Activated CD4-positive, CD25-positive, alpha-beta regulatory T cell (primary cell): Measurements from ENCODE around the gene RMP24.
"Not testable (repeated sequence)": the region's sequence is repeated elsewhere in the genome, so short reads cannot be mapped to it uniquely, and the experiment has no call there.

ENCODE experiments used
- DNase-seq, 4 experiments: peaks; one replicate each; lab custom pipeline; 2025; lab: John Stamatoyannopoulos, UW

RMP24 gene

DNA sequence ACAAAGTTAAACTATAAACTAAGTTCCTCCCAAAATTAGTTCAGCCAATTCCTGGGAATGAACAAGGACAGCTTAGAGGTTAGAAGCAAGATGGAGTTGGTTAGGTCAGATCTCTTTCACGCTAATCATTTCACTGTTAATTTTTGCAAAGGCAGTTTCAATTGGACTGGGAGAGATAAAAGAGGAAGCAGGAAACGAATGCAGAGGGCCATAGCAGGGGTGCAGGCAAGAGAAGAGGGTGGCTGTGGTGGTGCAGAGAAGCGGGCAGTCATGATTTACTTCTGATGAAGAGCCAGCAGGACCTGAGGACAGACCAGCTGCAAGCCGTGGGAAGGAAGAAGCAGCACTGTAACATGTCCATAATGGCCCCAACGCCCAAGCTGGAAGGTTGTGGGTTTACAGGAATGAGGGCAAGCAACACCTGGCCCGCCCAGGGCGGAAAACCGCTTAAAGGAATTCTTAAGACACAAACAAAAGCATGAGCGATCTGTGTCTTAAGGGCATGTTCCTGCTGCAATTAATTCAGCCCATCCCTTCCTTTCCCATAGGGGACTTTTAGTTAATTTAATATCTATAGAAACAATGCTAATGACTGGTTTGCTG is 4.1 kb upstream of the RMP24 start:
- no peak for DNase-seq

DNA sequence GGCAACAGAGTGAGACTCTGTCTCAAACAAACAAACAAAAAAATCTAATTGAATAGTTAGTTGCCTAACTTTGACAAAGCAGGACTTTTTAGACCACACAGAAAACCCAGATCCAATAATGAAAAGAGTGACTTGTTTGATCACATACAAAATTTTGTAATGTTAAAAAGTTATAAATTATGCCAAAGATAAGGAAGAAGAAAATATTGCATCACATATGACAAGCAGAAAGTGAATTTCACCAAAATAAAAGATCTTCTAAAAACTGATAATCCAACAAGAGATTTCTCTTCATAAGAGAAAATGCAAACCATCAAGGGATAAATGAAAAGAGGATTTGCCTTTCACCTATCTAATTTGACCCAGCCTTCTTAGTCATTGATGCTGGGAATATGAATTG is 2.8 kb upstream of the RMP24 start:
- DNase-seq = no peak

DNA sequence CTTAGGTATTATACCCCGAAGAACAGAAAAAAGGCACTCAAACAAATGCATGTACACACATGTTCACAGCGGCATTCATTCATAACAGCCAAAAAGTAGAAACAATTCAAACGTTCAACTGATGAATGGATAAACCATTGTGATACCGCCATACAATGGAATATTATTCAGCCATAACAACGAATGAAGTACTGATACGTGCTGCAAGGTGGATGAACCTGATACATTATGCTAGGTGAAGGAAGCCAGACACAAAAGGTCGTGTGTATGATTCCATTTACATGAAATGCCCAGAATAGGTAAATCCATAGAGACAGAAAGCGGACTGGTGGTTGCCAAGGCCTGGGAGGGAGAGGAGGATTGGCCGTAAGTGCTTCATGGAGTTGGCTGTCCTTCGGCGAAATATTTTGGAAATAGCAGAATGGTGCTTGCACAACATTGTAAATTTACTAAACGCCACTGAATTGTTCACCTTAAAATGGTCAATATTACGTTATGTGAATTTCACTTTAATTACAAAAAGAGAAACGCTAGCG is 750 bp upstream of the RMP24 start:
- DNase-seq = no peak

GRCh38 chr18:35973650-35974049 is 1.2 kb downstream of the RMP24 start:
- no peak for DNase-seq

- no peak for DNase-seq
Measured at GRCh38 chr18:35974181-35974580, 1.7 kb downstream of the RMP24 start.

- no peak for DNase-seq
Measured at GRCh38 chr18:35979112-35979511, 6.6 kb downstream of the RMP24 start.

DNA sequence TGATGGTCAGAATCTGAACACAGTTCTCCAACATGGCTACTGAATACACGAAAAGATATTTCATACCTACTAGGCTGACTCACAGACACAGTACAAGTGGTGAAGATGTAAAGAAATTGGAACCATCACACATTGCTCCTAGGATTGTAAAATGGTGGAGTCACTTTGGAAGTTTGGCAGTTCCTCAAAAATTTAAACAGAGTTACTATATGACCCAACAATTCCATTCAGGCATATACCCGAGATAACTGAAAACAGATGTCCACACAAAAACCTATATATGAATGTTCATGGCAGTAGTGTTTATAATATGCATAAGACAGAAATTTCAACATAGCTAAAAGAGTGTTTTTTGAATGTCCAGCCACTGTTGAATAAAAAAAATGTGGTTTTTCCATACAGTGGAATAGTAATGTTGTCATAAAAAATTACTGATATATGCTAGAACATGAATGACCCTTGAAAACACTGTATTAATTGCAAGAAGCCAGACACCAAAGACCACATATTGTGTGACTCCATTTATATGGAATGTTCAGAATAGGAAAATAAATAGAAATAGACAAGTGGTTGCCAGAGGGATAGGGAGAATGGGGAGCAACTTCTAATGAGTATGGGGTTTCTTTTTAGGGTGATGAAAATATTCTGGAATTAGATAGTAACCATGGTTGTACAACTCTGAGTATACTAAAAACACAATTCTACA is 10.1 kb downstream of the RMP24 start:
- no peak for DNase-seq

GRCh38 chr18:35983147-35983546 is 10.7 kb downstream of the RMP24 start:
- DNase-seq = no peak

GRCh38 chr18:35983818-35984217 is 11.3 kb downstream of the RMP24 start:
- DNase-seq = no peak

DNA sequence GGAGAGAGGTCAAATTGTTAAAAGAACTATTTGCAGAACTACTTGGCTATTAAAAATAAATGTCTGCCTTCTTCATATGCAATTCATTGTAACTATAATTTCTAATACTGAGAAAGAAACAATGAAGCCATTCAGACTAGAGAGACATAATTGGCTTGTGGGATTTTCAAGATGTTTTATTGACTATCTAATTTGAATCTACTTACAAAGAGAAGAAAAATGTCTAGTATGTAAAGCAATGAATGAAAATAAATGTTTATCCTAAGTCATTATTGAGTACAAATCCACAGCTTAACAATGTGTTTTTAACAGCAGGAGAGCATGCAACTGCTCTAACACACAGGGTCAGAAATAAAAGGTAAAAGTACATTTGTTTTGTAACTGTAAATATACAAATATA is 19.2 kb downstream of the RMP24 start:
- no peak for DNase-seq

DNA sequence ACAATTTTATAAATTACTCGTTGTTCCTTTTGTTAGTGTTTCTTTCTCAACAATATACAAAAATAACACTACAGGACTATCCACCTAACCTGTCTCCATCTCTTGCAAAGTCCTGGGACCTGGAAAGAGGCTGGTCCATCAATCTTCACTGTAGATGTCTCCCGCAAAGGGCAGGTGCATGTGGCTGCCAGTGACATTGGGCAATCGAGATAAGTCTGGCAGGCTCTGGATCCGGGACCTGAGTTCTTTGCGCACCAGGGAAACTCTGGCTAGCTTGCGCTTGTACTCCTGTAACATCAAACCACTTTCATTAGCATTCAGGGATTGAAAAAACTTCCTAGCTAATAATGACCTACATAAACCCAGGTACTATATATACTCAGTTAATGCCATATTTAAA is 20.5 kb downstream of the RMP24 start:
- no peak for DNase-seq

DNA sequence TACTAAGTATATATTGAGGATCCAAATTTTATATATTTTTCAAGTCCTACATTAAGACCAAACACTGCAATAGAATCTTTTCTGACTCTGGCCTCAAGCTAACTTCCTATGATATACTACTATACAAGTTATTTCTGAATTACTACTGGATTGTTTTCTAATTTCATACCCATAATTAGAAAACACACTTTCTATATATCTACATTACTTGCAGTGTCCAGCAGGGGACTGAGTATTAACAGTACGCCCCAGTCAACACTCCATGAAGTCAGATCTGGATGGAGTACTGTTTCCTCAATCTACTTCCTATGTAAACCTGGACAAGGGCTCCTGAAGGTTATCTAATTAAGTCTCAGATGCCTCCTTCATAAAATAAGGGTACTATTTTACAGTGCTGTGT is 26.5 kb downstream of the RMP24 start:
- no peak for DNase-seq

GRCh38 chr18:35999925-36000324 is 27.4 kb downstream of the RMP24 start:
- no peak for DNase-seq

DNA sequence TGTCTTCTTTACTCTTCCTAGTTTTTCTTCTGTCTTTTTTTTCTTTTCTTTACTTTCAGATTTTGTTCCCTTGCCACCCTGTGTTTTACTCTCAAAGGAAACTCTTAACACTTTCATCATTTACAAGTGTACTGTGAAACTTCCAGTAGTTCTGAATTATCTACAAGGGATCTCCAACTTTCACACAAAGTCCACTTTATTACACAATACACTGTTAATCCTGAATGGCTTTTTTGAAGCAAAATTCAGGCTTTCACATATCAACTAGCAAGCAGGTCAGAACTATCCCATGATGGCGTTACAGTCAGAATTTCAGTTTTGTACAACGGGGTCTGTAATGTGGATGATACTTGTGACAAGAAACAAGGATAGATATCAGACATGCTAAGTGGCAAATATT is 34.5 kb downstream of the RMP24 start:
- no peak for DNase-seq

- no peak for DNase-seq
Measured at GRCh38 chr18:36009214-36009613, 36.7 kb downstream of the RMP24 start.

DNA sequence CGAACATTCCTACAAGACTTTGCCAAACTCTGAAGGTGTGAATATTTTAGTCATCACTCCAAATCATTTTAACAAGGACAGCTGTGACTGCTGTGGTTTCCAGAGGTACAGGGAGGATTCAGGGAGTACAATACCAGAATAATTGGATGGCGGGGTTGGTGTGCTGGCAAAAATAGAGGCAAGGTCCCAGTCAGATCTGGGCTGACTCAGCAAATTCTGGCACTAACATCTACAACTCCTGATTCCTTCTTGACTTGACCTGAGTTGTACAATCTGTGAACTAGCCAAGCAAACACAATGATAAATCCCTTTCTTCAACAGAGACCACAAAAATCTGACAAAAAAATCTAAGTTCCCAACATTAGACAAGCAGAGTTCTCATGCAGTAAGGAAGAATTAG is 40.4 kb downstream of the RMP24 start:
- no peak for DNase-seq

GRCh38 chr18:36015629-36016028 is 43.1 kb downstream of the RMP24 start:
- no peak for DNase-seq

DNA sequence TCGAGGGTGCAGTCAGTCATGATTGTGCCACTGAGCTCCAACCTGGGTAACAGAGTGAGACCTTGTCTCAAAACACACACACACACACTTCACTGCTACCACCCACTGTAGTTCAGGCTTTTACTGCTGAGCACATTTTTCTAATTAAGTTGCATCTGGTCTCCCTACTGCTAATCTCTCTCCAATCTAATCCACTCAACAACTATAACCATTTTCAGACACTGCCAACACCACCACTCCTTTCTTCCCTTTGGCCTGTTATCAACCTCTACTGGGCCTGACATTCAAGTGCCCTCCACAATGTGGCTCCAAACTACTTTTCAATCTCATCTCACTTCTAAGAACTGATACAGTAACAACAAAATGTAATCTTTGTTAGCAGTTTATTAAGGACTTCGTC is 44.8 kb downstream of the RMP24 start:
- DNase-seq = no peak

- DNase-seq = no peak
Measured at GRCh38 chr18:36020174-36020711, 47.8 kb downstream of the RMP24 start.

- no peak for DNase-seq
Measured at GRCh38 chr18:36023336-36023735, 50.9 kb downstream of the RMP24 start.

GRCh38 chr18:36024241-36024640 is 51.8 kb downstream of the RMP24 start:
- DNase-seq = not testable (repeated sequence)

GRCh38 chr18:36025025-36025424 is 52.5 kb downstream of the RMP24 start:
- DNase-seq = no peak

DNA sequence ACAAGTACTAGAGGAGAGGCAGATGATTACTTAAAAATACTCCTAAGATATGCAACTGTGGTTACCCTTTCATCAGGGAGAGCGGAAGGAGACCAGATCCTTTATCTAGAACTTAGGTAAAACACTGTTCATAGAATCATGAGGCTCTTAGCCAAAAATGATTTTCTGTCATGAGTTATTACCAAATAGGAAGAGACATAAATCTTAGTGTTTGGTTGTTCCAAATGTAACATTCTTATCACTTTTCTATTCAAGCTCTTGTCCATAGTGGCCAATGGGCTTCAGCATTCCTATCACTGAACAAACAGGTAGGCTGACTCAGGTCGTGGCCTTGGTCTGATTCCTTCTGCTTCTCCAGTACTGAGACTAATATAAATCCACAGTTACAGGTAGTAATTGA is 56.4 kb downstream of the RMP24 start:
- no peak for DNase-seq
